ENCODE data around the gene PTGIS.

- TF ChIP-seq CTCF (IDR thresholded peaks at IDR 0.05) (no peak), POLR2A (IDR thresholded peaks at IDR 0.05) (no peak), POLR2AphosphoS5 (IDR thresholded peaks at IDR 0.05) (no peak)
Observed at GRCh38 chr20:49485563-49485962, 82.4 kb downstream of the PTGIS start.

Measured in prostate gland (tissue), 2 donors.